HG02763 (cell line): ENCODE results near the gene PTPRG.
"Not testable (repeated sequence)": the region's sequence is repeated elsewhere in the genome, so short reads cannot be mapped to it uniquely, and the experiment has no call there.

Experiments
- ATAC-seq: cut with Tn5 transposase; IDR thresholded peaks from one replicate; pipeline ENCODE4 v1.9.1; 2021; ENCODE audit warnings: mild to moderate bottlenecking, moderate library complexity; ENCODE audit not compliant: unreplicated experiment

PTPRG gene

DNA sequence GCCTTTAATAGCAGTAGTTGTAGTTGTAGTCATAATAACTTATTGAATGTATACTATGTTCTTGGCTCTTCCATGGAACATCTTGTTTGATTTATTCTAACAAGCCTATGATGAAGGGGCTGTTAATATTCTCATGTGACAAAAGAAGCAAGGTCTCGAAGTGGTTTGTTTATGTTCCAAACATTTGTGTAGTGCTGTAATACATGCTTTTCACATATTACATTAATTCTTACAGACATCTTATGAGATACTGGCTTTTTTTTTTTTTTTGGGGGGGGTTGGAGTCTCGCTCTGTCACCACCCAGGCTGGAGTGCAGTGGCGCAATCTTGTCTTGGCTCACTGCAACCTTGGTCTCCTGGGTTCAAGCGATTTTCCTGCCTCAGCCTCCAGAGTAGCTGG lies 252.3 kb downstream of the PTPRG start:
- ATAC-seq, result no peak

DNA sequence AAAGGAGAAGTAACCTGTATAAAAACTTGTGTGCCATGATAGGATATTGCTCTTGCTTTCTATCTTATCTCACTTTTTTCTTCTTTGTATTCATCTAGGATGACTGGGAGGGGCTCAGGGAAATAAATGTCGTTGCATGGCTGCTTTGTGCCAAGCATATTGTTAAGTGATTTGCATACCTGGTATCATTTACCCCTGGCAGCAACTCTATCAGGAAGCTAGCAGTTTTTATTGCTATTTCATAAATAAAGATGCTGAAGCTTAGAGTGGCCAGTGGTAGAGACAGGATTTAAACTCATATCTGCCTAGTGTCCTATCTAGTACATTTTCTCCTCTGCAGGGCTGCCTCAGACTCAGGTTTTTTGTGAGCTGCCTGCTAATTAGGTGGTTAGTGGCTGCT lies 253.3 kb downstream of the PTPRG start:
- no peak for ATAC-seq

DNA sequence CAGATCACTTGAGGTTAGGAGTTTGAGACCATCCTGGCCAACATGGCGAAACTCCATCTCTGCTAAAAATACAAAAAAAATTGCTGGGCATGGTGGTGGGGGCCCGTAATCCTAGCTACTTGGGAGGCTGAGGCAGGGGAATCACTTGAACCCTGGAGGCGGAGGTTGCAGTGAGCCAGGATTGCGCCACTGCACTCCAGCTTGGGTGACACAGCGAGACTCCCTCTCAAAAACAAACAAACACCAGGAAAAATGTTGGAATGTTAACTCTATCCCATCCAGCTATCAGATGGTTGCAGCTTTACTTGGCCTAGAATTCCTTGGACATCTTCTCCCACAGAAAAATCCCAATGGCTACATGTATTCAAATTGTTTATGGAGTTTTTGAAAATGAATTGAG lies 254.9 kb downstream of the PTPRG start:
- not testable (repeated sequence) for ATAC-seq

DNA sequence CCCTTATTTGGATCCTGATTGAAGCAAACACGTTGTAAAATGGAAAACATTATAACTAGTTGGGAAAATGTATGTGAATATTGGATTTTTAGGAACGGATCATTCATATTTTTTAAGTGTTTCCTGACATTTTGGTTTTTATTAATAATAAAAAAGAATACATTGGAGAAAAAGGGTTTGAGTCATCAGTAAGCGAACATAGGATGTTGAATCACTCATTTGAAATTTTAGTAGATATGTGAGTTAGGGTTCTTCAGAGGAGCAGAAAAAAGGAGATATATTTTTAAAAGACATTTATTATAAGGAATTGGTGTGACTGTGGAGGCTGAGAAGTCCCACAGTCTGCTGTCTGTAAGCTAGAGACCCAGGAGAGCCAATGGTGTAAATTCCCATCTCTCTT lies 258.5 kb downstream of the PTPRG start:
- no peak for ATAC-seq

- no peak for ATAC-seq
These were observed 259.1 kb downstream of the PTPRG start for GRCh38 chr3:61820306-61820992.

GRCh38 chr3:61821823-61822251 lies 260.5 kb downstream of the PTPRG start:
- ATAC-seq, result no peak

- no peak for ATAC-seq
These were observed 261.2 kb downstream of the PTPRG start for GRCh38 chr3:61822588-61822987.

GRCh38 chr3:61824553-61825135 lies 263.3 kb downstream of the PTPRG start:
- no peak for ATAC-seq

- no peak for ATAC-seq
These were observed 264.8 kb downstream of the PTPRG start for GRCh38 chr3:61826161-61826560.

DNA sequence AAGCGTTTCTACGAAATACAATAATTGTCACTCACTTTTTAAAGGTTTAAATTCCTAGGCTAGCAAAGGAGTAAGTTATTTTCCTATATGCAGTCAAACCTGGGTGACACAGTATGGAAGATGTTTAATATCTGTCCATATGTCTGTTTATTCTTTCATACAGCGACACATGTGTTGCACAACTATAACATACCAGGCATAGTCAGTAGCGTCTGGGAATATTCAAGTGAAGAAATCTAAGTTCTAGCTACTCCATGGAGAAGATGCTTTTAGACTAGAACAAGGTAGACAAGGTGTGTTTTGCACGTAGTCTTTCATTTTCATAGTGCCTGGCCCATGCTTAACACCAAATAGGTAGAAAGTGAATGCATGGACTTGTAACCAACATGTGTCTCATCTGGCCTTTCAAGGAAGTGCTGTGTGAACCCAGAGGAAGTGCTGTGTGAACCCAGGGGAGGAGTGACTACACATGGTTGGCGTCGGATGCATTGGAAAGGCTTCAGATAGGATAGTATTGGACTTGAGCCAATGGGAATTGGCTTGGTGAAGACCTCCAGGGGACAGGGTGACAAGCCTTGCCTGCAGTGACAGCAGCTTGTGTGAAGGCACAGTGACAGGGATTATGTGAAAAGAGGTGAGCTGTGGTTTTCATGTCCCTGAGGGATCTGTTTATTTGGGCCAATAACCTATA lies 267.0 kb downstream of the PTPRG start:
- ATAC-seq, result no peak

GRCh38 chr3:61828880-61829721 lies 267.7 kb downstream of the PTPRG start:
- no peak for ATAC-seq

DNA sequence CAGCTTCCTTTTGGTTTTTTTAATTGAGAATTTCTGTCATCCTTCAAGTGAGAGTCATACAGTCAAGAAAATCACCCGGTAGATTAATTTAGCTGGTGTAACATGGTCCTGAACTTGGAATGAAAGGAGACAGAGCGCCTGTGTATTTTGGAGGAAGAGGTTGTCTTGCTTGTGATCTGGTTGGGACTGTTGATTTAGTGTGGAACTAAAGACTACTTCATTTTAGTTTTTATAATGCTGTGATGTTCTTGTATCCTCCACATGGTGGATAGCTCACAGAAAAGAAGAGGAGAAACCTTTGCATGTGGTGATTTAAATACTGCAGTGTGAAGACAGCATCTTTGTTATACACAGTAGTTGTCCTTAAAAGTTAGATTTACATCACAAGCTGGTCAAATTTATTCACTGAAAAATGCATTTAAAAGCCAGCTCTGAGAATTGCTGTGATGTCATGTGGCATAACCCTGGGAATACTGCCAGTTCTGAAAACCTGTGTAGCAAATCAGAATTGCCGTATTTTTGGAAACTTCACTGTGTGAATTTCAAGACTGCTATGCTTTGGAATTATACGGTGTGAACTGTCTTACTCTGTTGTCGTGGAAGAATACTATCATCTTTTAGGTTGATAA lies 268.5 kb downstream of the PTPRG start:
- ATAC-seq, result no peak

- no peak for ATAC-seq
These were observed 270.6 kb downstream of the PTPRG start for GRCh38 chr3:61831973-61832372.

DNA sequence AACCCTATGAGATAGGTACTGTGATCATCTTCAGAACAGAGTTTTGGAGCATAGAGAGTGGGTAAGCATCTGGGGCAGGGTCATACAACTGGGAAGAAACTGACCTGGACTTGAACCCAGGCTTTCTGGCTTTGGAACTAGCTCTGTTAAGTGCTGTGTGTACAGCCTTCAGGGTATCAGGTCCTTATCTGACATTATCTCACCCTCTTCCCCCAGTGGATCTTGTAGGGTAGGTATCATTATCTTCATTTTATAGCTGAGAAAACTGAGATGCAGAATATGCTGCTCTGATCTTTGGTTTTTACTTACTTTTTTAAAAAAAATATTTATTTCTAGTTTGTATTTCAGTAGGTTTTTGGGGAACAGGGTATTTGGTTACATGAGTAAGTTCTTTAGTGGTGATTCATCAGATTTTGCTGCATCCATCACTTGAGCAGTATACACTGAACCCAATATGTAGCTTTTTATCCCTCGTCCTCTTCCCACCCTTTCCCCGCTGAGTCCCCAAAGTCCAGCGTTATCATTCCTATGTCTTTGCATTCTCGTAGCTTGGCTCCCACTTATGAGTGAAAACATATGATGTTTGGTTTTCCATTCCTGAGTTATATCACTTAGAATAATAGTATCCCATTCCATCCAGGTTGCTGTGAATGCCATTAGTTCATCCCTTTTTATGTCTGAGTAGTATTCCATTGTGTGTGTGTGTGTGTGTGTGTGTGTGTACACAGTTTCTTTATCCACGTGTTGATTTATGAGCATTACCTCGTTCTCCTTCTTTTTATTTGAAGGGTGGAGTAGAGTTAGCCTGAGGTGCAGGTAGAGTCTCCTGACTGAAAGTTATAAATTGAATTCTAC lies 271.2 kb downstream of the PTPRG start:
- ATAC-seq, result no peak

GRCh38 chr3:61839256-61839655 lies 277.9 kb downstream of the PTPRG start:
- ATAC-seq, result no peak

DNA sequence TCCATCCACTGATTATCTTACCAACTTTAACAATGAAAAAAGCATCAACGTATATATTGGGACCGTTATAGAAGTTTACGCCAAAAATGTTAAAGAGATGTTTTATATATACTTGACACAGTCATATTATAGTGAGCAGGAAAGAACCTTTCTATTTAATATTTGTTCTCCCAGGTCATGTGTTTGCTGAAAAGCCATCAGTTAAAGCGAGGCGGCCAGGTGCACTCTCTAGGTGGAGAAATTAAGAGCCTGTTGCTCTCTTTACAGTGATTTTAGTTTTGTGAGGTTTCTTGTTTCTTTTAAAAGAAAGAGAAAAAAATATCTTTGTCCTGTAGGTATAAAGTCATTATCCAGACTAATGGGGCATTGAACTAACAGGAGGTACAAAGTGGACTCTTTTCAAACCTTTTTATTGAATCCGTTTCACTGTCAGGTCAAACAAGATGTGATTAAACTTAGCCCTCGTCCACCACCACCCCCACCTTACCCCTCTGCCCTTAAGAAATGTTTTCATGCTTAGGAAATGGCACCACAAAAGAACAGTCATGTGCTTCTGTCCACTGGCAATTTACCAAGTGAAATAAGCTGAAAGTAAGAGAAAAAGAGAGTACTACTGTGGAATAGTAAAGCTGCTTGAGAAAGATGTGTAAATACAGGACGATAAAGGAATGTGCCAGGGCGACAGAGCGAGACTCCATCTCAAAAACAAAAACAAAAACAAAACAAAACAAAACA lies 279.9 kb downstream of the PTPRG start:
- no peak for ATAC-seq

- ATAC-seq, result no peak
These were observed 280.6 kb downstream of the PTPRG start for GRCh38 chr3:61841988-61842387.

DNA sequence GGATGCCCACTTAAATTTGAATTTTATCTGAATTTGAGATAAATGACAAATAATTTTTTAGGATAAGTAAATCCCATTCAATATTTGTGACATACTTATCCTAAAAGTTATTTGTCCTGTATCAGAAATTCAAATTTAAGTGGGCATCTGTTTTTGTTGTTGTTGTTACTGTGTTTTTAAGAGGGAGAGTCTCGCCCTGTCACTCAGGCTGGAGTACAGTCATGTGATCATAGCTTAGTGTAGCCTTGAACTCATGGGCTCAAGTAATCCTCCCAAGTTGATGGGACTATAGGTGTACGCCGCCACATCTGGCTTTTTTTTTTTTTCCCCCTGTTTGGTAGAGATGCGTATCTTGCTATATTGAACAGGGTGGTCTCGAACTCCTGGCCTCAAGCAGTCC lies 283.0 kb downstream of the PTPRG start:
- no peak for ATAC-seq

GRCh38 chr3:61846488-61846887 lies 285.1 kb downstream of the PTPRG start:
- ATAC-seq, result no peak
